Karpas-422 (cell line): ENCODE results near the gene E2F4. TPM values are rescaled to one million over a fixed set of nuclear protein-coding genes. Genes with fewer than 3 reads are reported as not detected.

ENCODE experiments used
- DNase-seq: peaks from one replicate; pipeline ENCODE4 v3.0.0-alpha.2; 2015
- H2AFZ ChIP-seq: fragments of 200-600 bp; sonication (generic); 2 replicates; pipeline ENCODE4 v1.6.1; 2014; ENCODE audit warnings: antibody characterized with exemption, low read length, mixed read lengths
- H3K27ac ChIP-seq: fragments of 200-600 bp; sonication (generic); 2 replicates; pipeline ENCODE4 v1.5.1; 2014; ENCODE audit warnings: mild to moderate bottlenecking, low read length, moderate library complexity
- H3K27me3 ChIP-seq: fragments of 200-600 bp; sonication (generic); 2 replicates; pipeline ENCODE4 v1.6.1; 2014; ENCODE audit warnings: low read length, mixed read lengths
- H3K36me3 ChIP-seq: fragments of 200-600 bp; sonication (generic); 2 replicates; pipeline ENCODE4 v1.6.1; 2014; ENCODE audit warnings: low read length, mixed read lengths; ENCODE audit not compliant: insufficient read depth
- H3K4me1 ChIP-seq: fragments of 200-600 bp; sonication (generic); 2 replicates; pipeline ENCODE4 v1.6.1; 2014; ENCODE audit warnings: mild to moderate bottlenecking, low read length, mixed read lengths
- H3K4me2 ChIP-seq: fragments of 200-600 bp; sonication (generic); 2 replicates; pipeline ENCODE4 v1.6.1; 2014; ENCODE audit warnings: low read length, low read depth, mild to moderate bottlenecking; ENCODE audit not compliant: poor library complexity, severe bottlenecking
- H3K4me3 ChIP-seq: fragments of 200-600 bp; sonication (generic); 2 replicates; pipeline ENCODE4 v1.5.1; 2014; ENCODE audit warnings: mild to moderate bottlenecking, antibody characterized with exemption, low read length, mixed read lengths
- H3K79me2 ChIP-seq: fragments of 200-600 bp; sonication (generic); 2 replicates; pipeline ENCODE4 v1.6.1; 2014; ENCODE audit warnings: mild to moderate bottlenecking, low read length, mixed read lengths
- H3K9ac ChIP-seq: fragments of 200-600 bp; sonication (generic); 2 replicates; pipeline ENCODE4 v1.6.0; 2014; ENCODE audit warnings: low read length
- H3K9me2 ChIP-seq: fragments of 200-600 bp; sonication (generic), shearing (Covaris generic); replicated peaks from 2 replicates; pipeline ENCODE4 v1.6.0; 2014; ENCODE audit warnings: mild to moderate bottlenecking, low read length, moderate library complexity; ENCODE audit not compliant: insufficient read depth
- H3K9me3 ChIP-seq: fragments of 300-700, 200-600 bp; sonication (generic); 2 replicates; pipeline ENCODE4 v1.6.1; 2014; ENCODE audit warnings: low read length, mixed read lengths
- H4K20me1 ChIP-seq: fragments of 200-600 bp; sonication (generic); 2 replicates; pipeline ENCODE4 v1.6.1; 2014; ENCODE audit warnings: mild to moderate bottlenecking, antibody characterized with exemption, low read length, low read depth; ENCODE audit not compliant: insufficient read depth
- small RNA-seq: library from RNA; depleted of rRNA; stranded (forward); fragments of <200 nt; gene quantifications from one replicate; pipeline ENCODE3, GENCODE V24; 2014
- total RNA-seq: library from RNA; depleted of rRNA; stranded (reverse); fragments of >200 nt; shearing (Covaris generic); gene quantifications from 2 replicates; pipeline ENCODE4 v1.2.3, GENCODE V29; 2014; ENCODE audit warnings: low replicate concordance; rRNA removed

E2F4 gene
- total RNA-seq, 1 experiment from 2014 or later, result 109 TPM

- H3K9me3 ChIP-seq, result no peaks in the 10 kb centered on the region
Observed at GRCh38 chr16:67245674-67246080, 53.7 kb downstream of the E2F4 start.

DNA sequence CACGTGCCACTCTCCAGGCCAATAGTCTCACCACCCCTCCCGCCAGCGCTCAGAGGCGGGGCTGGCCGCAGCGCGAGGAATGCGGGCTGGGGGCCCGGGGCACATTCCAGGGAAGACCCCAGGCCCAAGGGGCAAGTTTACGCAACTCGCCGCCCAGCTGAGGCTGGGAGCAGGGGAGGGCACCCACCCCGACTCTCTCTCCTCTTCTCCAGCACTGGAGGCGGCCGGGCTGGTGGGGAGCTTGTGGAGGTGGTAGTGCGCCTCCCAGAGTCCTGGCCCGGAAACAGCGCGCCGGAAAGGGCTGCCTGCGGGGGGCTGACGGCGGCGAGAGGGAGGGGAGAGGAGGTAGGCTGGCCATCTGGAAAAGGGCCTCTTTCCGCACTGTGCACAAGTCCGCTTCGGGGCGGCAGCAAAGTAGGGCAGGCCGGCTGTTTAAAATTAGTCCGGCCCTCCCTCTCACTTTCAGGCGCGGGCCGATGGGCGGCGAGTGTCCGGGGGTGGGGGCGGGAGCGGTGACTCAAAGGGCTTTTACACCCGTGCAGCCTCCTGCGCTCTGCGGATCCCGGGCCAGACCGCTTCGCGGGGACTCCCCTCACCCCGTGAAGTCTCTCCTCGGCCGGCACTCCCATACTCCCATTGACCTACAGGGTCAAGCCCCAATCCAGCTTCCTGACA, 54.3 kb downstream of the E2F4 start:
- no peaks in the 10 kb centered on the region for H3K27me3 ChIP-seq
- H3K36me3 ChIP-seq, result no peaks in the 10 kb centered on the region
- peaks cover 30% of the 10 kb centered on the region for H3K79me2 ChIP-seq
- H3K9ac ChIP-seq, result peak overlapping the region; percentile 79
- DNase-seq, result peak; percentile 89
- H2AFZ ChIP-seq, result peak overlapping the region; percentile 47; the same call in 1 of the 2 replicates
- H3K27ac ChIP-seq, result peak overlapping the region; percentile 83
- peak overlapping the region; percentile 95 for H3K4me2 ChIP-seq
- H3K9me3 ChIP-seq, result no peaks in the 10 kb centered on the region
- peaks cover 66% of the 10 kb centered on the region for H3K4me1 ChIP-seq
- H4K20me1 ChIP-seq, result peaks cover 11% of the 10 kb centered on the region; the same call in 1 of the 2 replicates
- H3K4me3 ChIP-seq, result peak overlapping the region; percentile 88
- no peaks in the 10 kb centered on the region for H3K9me2 ChIP-seq

More at GRCh38 chr16:67245674-67246080, 53.7 kb downstream of the E2F4 start:
- Histone ChIP-seq H3K27me3 (no peaks in the 10 kb centered on the region), H3K27ac (peak overlapping the region; percentile 83), H3K79me2 (peaks cover 30% of the 10 kb centered on the region), H3K4me3 (peak overlapping the region; percentile 88), H3K9ac (peak overlapping the region; percentile 79), H3K4me2 (peak overlapping the region; percentile 95), H4K20me1 (peaks cover 11% of the 10 kb centered on the region; the same call in 1 of the 2 replicates), H3K36me3 (no peaks in the 10 kb centered on the region), H2AFZ (peak overlapping the region; percentile 47; the same call in 1 of the 2 replicates), H3K4me1 (peaks cover 64% of the 10 kb centered on the region), H3K9me2 (no peaks in the 10 kb centered on the region)
- no peak for DNase-seq

DNA sequence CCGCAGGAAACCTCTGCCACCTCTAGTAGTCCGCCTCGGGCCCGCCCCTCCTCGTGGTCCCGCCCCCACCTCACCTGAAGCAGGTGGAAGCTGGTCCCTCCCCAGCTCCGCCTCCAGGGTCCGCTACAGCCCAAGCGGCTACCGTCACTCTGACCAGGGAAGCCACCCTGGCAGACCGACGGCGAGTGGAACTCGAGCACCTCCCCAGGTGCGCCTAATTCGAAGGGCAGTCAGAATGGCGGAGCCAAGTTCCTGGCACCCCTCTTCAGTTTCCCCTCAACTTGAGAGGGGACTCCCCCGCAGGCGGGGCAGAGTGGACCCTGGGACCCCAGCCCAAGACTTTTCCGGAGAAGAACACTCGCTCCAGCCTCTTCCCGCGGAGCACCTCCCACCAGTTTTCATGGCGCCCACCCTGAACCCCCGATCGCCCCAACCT, 54.8 kb downstream of the E2F4 start:
- peaks cover 27% of the 10 kb centered on the region for H3K79me2 ChIP-seq
- peaks cover 61% of the 10 kb centered on the region for H3K4me1 ChIP-seq
- no peaks in the 10 kb centered on the region for H3K9me3 ChIP-seq
- peak overlapping the region; percentile 47; the same call in 1 of the 2 replicates for H2AFZ ChIP-seq
- peak overlapping the region; percentile 83; the same call in 1 of the 2 replicates for H3K27ac ChIP-seq
- no peaks in the 10 kb centered on the region for H3K36me3 ChIP-seq
- peak overlapping the region; percentile 88 for H3K4me3 ChIP-seq
- no peaks in the 10 kb centered on the region for H3K27me3 ChIP-seq
- H3K9ac ChIP-seq, result peak overlapping the region; percentile 79
- peak overlapping the region; percentile 95 for H3K4me2 ChIP-seq
- peaks cover 11% of the 10 kb centered on the region; the same call in 1 of the 2 replicates for H4K20me1 ChIP-seq
- DNase-seq, result no peak
- no peaks in the 10 kb centered on the region for H3K9me2 ChIP-seq

DNA sequence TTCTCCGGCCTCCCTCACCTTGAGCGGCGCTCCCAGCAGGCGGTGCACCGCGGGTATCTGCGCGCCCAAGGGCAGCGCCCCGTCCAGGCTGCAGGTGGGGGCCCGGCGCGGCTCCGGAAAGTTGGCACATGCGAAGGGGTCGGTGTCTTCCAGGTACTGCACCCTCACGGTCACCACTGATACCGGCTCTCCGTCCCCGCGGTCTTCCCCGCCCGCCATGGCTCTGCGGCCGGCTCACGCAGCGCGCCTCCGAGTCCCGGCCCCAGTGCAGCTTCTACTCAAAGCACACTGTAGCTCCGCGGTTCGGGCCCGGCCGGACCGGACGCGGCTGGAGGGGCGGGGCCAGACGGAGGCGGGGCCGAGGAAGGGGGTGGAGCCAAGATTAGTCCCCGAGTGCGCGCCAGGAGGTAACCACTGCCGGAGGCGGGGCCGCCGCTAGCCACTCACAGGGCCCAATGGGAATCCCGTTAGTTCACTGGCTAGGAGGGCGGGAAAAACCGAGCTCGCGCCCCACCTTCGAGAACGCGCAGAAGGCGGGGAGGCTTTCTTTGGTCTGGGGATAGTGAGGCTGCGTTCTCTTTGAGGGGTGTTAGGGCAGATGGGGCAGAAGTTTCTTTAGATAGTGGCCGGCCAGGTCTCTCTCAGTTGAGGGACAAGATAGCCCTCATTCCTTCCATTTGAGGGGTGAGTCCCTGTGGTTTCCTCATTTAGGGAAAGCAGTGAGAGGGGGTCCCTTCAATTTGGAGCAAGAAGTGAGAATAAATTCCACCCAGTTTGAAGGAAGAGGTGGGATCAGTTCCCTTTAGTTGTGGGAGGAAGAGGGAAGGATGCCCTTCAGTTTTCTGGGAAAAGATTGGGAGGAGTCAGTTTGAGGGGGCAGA, 55.5 kb downstream of the E2F4 start, which contains the start of gene FHOD1:
Gene FHOD1, minus strand, starts transcription at position 290 of the 881 bp plus-strand sequence. Its CDS starts 71 bp downstream, at position 219.
- Histone ChIP-seq H4K20me1 (peaks cover 11% of the 10 kb centered on the region; the same call in 1 of the 2 replicates), H3K4me1 (peaks cover 60% of the 10 kb centered on the region), H3K9me2 (no peaks in the 10 kb centered on the region), H3K4me3 (peak within 1 kb of the TSS; percentile 88), H3K4me2 (peak within 1 kb of the TSS; percentile 95), H2AFZ (peak within 1 kb of the TSS; percentile 93), H3K9ac (peak within 1 kb of the TSS; percentile 90), H3K36me3 (no peaks in the 10 kb centered on the region), H3K27ac (peak within 1 kb of the TSS; percentile 83), H3K79me2 (peaks cover 22% of the 10 kb centered on the region), H3K27me3 (no peaks in the 10 kb centered on the region), H3K9me3 (no peaks in the 10 kb centered on the region)
- peak; percentile 98 for DNase-seq

DNA sequence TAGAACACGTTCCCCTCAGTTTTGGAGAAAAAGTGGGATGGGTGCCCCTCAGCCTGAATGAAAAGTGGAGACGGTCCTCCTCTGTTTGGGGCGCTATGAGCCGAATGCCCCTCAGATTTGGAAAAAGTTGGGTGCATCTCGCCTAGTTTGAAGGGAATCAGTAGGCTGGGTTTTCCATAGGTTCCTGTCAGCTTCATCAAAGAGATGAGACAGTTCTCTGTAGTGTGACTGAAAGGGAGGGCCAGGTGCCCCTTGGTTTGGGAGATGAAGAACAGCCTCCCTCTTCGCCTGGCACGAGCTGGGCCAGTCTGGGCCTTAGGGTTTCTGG, 56.1 kb downstream of the E2F4 start:
- peaks cover 11% of the 10 kb centered on the region; the same call in 1 of the 2 replicates for H4K20me1 ChIP-seq
- no peaks in the 10 kb centered on the region for H3K9me3 ChIP-seq
- H3K4me3 ChIP-seq, result peak overlapping the region; percentile 88
- H3K9me2 ChIP-seq, result no peaks in the 10 kb centered on the region
- 0 out of 2 replicates have a peak overlapping the region, but pooled peaks have one; percentile 93 for H2AFZ ChIP-seq
- no peak for DNase-seq
- peak overlapping the region; percentile 95 for H3K4me2 ChIP-seq
- peak overlapping the region; percentile 90 for H3K9ac ChIP-seq
- no peaks in the 10 kb centered on the region for H3K36me3 ChIP-seq
- peak overlapping the region; percentile 61 for H3K27ac ChIP-seq
- peaks cover 60% of the 10 kb centered on the region for H3K4me1 ChIP-seq
- no peaks in the 10 kb centered on the region for H3K27me3 ChIP-seq
- peaks cover 20% of the 10 kb centered on the region for H3K79me2 ChIP-seq

Small RNA genes within 50 kb of the gene (small RNA-seq; reads per million reads assigned to genes)
- 1.9 reads per million, percentile 51 among the genes with 10 or more reads in this experiment for gene MIR328

Other genes with a start within 250 kb of the E2F4 start
- 20.9 and 28.3 TPM in 2 replicates for gene CES3, start 230.9 kb upstream of the E2F4 start, total RNA-seq
- gene CES4A, start 203.6 kb upstream of the E2F4 start, total RNA-seq, result not detected in 2 replicates
- 55.6 and 79.3 TPM in 2 replicates for gene CBFB, start 163.0 kb upstream of the E2F4 start, total RNA-seq
- 16.8 and 30.7 TPM in 2 replicates for gene PHAF1, start 82.2 kb upstream of the E2F4 start, total RNA-seq
- 1.4 and 1.8 TPM in 2 replicates for gene B3GNT9, start 41.2 kb upstream of the E2F4 start, total RNA-seq
- 11.4 and 14.7 TPM in 2 replicates for gene TRADD, start 32.2 kb upstream of the E2F4 start, total RNA-seq
- 2.6 and 14.6 TPM in 2 replicates for gene FBXL8, start 32.2 kb upstream of the E2F4 start, total RNA-seq
- 12.4 and 15.2 TPM in 2 replicates for gene HSF4, start 27.4 kb upstream of the E2F4 start, total RNA-seq
- 0.15 and 1.8 TPM in 2 replicates for gene NOL3, start 21.6 kb upstream of the E2F4 start, total RNA-seq
- gene MATCAP1, start 8.2 kb upstream of the E2F4 start, total RNA-seq, result 6.8 and 16.9 TPM in 2 replicates
- not detected in 2 replicates for gene EXOC3L1, start 2.0 kb upstream of the E2F4 start, total RNA-seq
- 0.82 and 5.6 TPM in 2 replicates for gene ELMO3, start 7.0 kb downstream of the E2F4 start, total RNA-seq
- 19.5 and 38.9 TPM in 2 replicates for gene TMEM208, start 35.0 kb downstream of the E2F4 start, total RNA-seq
- gene FHOD1, start 55.3 kb downstream of the E2F4 start, total RNA-seq, result 29.1 and 33.1 TPM in 2 replicates
- gene SLC9A5, start 56.8 kb downstream of the E2F4 start, total RNA-seq, result 4.9 and 6.1 TPM in 2 replicates
- 0.36 and 0.86 TPM in 2 replicates for gene PLEKHG4, start 87.4 kb downstream of the E2F4 start, total RNA-seq
- not detected in 2 replicates for gene KCTD19, start 134.6 kb downstream of the E2F4 start, total RNA-seq
- gene LRRC36, start 134.7 kb downstream of the E2F4 start, total RNA-seq, result not detected in 2 replicates
- gene TPPP3, start 201.3 kb downstream of the E2F4 start, total RNA-seq, result not detected in 2 replicates
- 0.11 TPM in 1 of 2 replicates, not detected in the other for gene ZDHHC1, start 224.3 kb downstream of the E2F4 start, total RNA-seq
- gene HSD11B2, start 239.0 kb downstream of the E2F4 start, total RNA-seq, result not detected in 2 replicates